Measurements from ENCODE around the gene PAWR. TPM values are rescaled to one million over a fixed set of nuclear protein-coding genes. Genes with fewer than 3 reads are reported as not detected.

The PAWR gene
- total RNA-seq, 1 experiment from 2014 or later, result 204 TPM

DNA sequence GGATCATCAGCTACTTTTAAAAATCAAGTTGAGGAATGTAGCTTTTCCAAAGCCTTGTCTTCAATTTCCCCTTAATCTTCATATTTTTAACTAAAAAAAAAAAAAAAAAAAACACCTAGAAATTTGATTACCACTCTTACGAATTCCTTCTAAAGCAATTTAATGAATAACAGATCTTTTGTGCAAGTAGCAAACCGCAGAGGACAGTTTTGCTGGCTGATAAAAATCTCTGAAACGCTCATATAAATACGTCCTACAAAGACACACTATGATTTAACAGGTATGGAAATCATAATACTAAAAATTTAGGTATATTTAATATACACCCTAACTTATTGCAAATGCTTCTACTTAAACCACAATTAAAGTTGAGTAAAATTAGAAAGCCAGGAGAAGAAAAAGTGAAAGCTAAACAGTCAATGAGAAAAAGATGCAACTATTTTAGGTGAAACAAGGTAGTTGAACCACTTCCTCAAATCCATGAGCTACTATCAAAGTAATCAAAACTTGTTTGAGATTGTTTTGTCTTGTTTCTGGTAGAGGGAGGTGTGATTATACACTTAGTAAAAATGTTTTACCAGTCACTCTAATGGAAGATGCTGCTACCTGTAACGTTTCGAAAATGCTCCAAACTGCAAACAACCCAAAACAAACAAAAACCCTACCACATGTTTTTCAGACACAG, 2.2 kb downstream of the PAWR start:
- no peaks in the 10 kb centered on the region for H3K27me3 ChIP-seq (ENCODE audit: insufficient read depth, low read depth)
- H3K4me2 ChIP-seq, result peak overlapping the region; percentile 81
- H3K9me2 ChIP-seq (ENCODE audit: insufficient read depth), result no peaks in the 10 kb centered on the region
- TF ChIP-seq, protein P1, sequence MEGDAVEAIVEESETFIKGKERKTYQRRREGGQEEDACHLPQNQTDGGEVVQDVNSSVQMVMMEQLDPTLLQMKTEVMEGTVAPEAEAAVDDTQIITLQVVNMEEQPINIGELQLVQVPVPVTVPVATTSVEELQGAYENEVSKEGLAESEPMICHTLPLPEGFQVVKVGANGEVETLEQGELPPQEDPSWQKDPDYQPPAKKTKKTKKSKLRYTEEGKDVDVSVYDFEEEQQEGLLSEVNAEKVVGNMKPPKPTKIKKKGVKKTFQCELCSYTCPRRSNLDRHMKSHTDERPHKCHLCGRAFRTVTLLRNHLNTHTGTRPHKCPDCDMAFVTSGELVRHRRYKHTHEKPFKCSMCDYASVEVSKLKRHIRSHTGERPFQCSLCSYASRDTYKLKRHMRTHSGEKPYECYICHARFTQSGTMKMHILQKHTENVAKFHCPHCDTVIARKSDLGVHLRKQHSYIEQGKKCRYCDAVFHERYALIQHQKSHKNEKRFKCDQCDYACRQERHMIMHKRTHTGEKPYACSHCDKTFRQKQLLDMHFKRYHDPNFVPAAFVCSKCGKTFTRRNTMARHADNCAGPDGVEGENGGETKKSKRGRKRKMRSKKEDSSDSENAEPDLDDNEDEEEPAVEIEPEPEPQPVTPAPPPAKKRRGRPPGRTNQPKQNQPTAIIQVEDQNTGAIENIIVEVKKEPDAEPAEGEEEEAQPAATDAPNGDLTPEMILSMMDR (conservative IDR thresholded peaks at IDR 0.05), result no peak
- no peak for TF ChIP-seq EZH2 (IDR thresholded peaks at IDR 0.05; ENCODE audit: low read depth)
- H3F3A ChIP-seq (ENCODE audit: insufficient read depth, low read depth), result peaks cover 37% of the 10 kb centered on the region
- BruUV-seq (replicated peaks), result no TSS peak
- H3K79me2 ChIP-seq (ENCODE audit: low read depth), result peaks cover 75% of the 10 kb centered on the region
- no peaks in the 10 kb centered on the region for H3K9me3 ChIP-seq (ENCODE audit: insufficient read depth, low read depth)
- intact Hi-C loops (cut with micrococcal nuclease; ENCODE audit: unreplicated experiment), result loop anchor here (2.0 kb wide), 1 partner anchor 50 kb away; no protein-coding TSS in a partner anchor
- DNase-seq, result no peak
- CTCF ChIA-PET, result interaction anchor here (0.6 to 0.7 kb wide), 2 partner anchors 141 to 1399 kb away, joined by 3 to 4 read pairs; no protein-coding TSS in a partner anchor
- H3K36me3 ChIP-seq (ENCODE audit: low read depth), result peaks cover 18% of the 10 kb centered on the region
- peaks cover 49% of the 10 kb centered on the region for H3K4me1 ChIP-seq (replicated peaks; ENCODE audit: insufficient read depth)
- no peak overlapping the region for H2AFZ ChIP-seq
- POLR2A ChIA-PET (ENCODE audit: unreplicated experiment), result interaction anchor here (0.6 kb wide), 1 partner anchor 122 kb away, joined by 5 read pairs; no protein-coding TSS in a partner anchor
- peak overlapping the region; percentile 82 for H3K4me3 ChIP-seq
- peak overlapping the region; percentile 99 for H3K27ac ChIP-seq
- H4K20me1 ChIP-seq (ENCODE audit: insufficient read depth), result peaks cover 37% of the 10 kb centered on the region

DNA sequence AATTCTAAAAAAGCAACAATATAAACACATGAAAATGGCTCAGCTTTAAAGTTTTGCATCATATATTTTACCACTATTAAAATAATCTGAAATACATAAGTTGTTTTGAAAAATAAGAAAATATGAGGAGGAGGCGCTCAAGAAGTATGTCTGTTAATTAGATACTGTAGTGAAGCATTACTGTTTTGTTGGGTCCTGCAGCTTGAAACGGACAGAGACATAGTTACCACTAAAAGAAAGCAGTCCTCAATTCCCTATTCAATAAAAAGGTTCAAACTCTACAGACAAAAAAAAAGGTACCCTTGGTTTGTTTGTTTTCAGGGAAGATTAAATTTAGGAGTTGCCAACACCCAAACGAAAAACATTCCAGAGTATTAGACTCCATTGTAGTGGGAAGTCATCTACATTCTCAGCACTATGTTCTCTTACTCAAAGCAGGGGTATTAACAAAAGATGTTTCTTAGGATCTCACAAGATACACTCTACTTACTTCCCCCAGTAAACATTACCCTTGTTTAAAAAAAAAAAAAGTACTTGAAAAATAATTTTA, 3.0 kb downstream of the PAWR start:
- ChIA-PET POLR2A (ENCODE audit: unreplicated experiment) (interaction anchor here (0.6 kb wide), 1 partner anchor 272 kb away, joined by 8 read pairs; no protein-coding TSS in a partner anchor), CTCF (interaction anchor here (0.7 kb wide), 1 partner anchor 1398 kb away, joined by 4 read pairs; no protein-coding TSS in a partner anchor)
- Histone ChIP-seq H3K9me2 (ENCODE audit: insufficient read depth) (no peaks in the 10 kb centered on the region), H3K4me3 (peak overlapping the region; percentile 82), H3K36me3 (ENCODE audit: low read depth) (peaks cover 18% of the 10 kb centered on the region), H3K4me2 (peak overlapping the region; percentile 81), H2AFZ (no peak overlapping the region), H3F3A (ENCODE audit: insufficient read depth, low read depth) (peaks cover 30% of the 10 kb centered on the region), H3K9me3 (ENCODE audit: insufficient read depth, low read depth) (no peaks in the 10 kb centered on the region), H3K27me3 (ENCODE audit: insufficient read depth, low read depth) (no peaks in the 10 kb centered on the region), H3K4me1 (replicated peaks; ENCODE audit: insufficient read depth) (peaks cover 49% of the 10 kb centered on the region), H3K27ac (peak overlapping the region; percentile 99), H3K79me2 (ENCODE audit: low read depth) (peaks cover 81% of the 10 kb centered on the region), H4K20me1 (ENCODE audit: insufficient read depth) (peaks cover 39% of the 10 kb centered on the region)
- TSS peak; percentile 19 for BruUV-seq (replicated peaks)
- no peak for TF ChIP-seq EZH2 (IDR thresholded peaks at IDR 0.05; ENCODE audit: low read depth)
- TF ChIP-seq, protein P1 (conservative IDR thresholded peaks at IDR 0.05), result no peak
- intact Hi-C loops (cut with micrococcal nuclease; ENCODE audit: unreplicated experiment), result loop anchor here (2.0 kb wide), 1 partner anchor 51 kb away; no protein-coding TSS in a partner anchor
- no peak for DNase-seq

DNA sequence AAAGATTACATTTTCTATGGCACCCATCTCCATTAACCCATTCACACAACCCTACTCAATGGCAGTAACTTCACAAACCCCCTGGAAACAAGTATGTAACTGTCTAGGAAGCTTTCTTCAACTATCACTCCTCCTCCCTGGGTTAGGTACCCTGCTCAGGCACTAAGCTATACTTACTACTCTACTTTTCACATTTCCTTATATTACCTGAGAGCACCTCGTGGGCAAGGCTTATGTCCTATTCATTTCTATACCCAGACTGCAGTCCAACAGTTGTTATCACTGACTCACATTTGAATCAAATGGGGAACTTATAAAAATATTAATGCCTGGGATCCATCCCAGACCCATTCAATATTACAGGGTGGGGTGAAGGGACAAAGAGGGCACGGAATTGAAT, 4.6 kb downstream of the PAWR start:
- Histone ChIP-seq H3K27me3 (ENCODE audit: insufficient read depth, low read depth) (no peaks in the 10 kb centered on the region), H3K79me2 (ENCODE audit: low read depth) (peaks cover 91% of the 10 kb centered on the region), H3K36me3 (ENCODE audit: low read depth) (peaks cover 18% of the 10 kb centered on the region), H3K4me1 (replicated peaks; ENCODE audit: insufficient read depth) (peaks cover 57% of the 10 kb centered on the region), H4K20me1 (ENCODE audit: insufficient read depth) (peaks cover 39% of the 10 kb centered on the region), H2AFZ (no peak overlapping the region), H3F3A (ENCODE audit: insufficient read depth, low read depth) (peaks cover 21% of the 10 kb centered on the region), H3K4me3 (peak overlapping the region; percentile 82), H3K27ac (peak overlapping the region; percentile 99), H3K9me2 (ENCODE audit: insufficient read depth) (no peaks in the 10 kb centered on the region), H3K9me3 (ENCODE audit: insufficient read depth, low read depth) (no peaks in the 10 kb centered on the region), H3K4me2 (peak overlapping the region; percentile 81)
- TF ChIP-seq, protein P1 (conservative IDR thresholded peaks at IDR 0.05), result no peak
- TF ChIP-seq EZH2 (IDR thresholded peaks at IDR 0.05; ENCODE audit: low read depth), result no peak
- ChIA-PET POLR2A (ENCODE audit: unreplicated experiment) (no interaction called here), CTCF (interaction anchor here (1.0 kb wide), 1 partner anchor 501 kb away, joined by 4 read pairs; no protein-coding TSS in a partner anchor)
- intact Hi-C loops (cut with micrococcal nuclease; ENCODE audit: unreplicated experiment), result no loop called here
- no TSS peak for BruUV-seq (replicated peaks)
- no peak for DNase-seq
